Measurements from ENCODE around the gene IL15RA.

GRCh38 chr10:6002809-6003510 is 25.6 kb upstream of the IL15RA start:
- TF ChIP-seq POLR2A (IDR thresholded peaks at IDR 0.05) (no peak), CTCF (IDR thresholded peaks at IDR 0.05 in 4 of 5, conservative IDR thresholded peaks at IDR 0.05 in 1 of 5) (no peak)
